NB4 (cell line): ENCODE results near the gene CSNK1D.

Experiments
- MYC ChIP-seq: IDR thresholded peaks from 2 replicates; pipeline ENCODE4 v1.6.1; 2011; ENCODE audit warnings: low read depth, low read length
- POLR2A ChIP-seq: IDR thresholded peaks from 2 replicates; pipeline ENCODE4 v1.6.1; 2011; ENCODE audit warnings: mild to moderate bottlenecking; ENCODE audit not compliant: insufficient read length; ENCODE audit errors: extremely low read depth
- TF ChIP-seq, protein P1 (sequence below): IDR thresholded peaks from one replicate; pipeline ENCODE4 v1.5.1; 2012; ENCODE audit warnings: low read depth, low read length

- TF ChIP-seq MYC, result no peak
- TF ChIP-seq, protein P1, sequence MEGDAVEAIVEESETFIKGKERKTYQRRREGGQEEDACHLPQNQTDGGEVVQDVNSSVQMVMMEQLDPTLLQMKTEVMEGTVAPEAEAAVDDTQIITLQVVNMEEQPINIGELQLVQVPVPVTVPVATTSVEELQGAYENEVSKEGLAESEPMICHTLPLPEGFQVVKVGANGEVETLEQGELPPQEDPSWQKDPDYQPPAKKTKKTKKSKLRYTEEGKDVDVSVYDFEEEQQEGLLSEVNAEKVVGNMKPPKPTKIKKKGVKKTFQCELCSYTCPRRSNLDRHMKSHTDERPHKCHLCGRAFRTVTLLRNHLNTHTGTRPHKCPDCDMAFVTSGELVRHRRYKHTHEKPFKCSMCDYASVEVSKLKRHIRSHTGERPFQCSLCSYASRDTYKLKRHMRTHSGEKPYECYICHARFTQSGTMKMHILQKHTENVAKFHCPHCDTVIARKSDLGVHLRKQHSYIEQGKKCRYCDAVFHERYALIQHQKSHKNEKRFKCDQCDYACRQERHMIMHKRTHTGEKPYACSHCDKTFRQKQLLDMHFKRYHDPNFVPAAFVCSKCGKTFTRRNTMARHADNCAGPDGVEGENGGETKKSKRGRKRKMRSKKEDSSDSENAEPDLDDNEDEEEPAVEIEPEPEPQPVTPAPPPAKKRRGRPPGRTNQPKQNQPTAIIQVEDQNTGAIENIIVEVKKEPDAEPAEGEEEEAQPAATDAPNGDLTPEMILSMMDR, result no peak
- TF ChIP-seq POLR2A, result no peak
Observed at GRCh38 chr17:82202981-82203380, 70.5 kb downstream of the CSNK1D start.
